Endothelial cell of umbilical vein (primary cell): ENCODE measurements around the gene KRT15. TPM values are rescaled to one million over a fixed set of nuclear protein-coding genes. Genes with fewer than 3 reads are reported as not detected.

Experiments used
- BruUV-seq: library from RNA; stranded (reverse); fragments of 400-500 nt; replicated peaks from 2 replicates; lab custom pipeline; 2021; lab: Mats Ljungman, UMichigan
- CTCF ChIA-PET: fragments of 300-600, 350-600 bp; sonication (Branson Sonifier 250); formaldehyde crosslinking; loops from one replicate; lab custom pipeline; 2021; ENCODE audit warnings: antibody characterized with exemption, inconsistent platforms; lab: Charles Lee
- POLR2A ChIA-PET: fragments of 300-600, 350-600 bp; sonication (Branson Sonifier 250); formaldehyde crosslinking; loops from one replicate; lab custom pipeline; 2021; ENCODE audit warnings: antibody characterized with exemption, inconsistent platforms; lab: Charles Lee
- DNase-seq: peaks from one replicate; pipeline ENCODE4 v3.0.0-alpha.2; 2011; ENCODE audit warnings: low read depth, low spot score
- FAIRE-seq: peaks from 2 replicates; lab custom pipeline; 2011; peaks lifted over from hg19 to GRCh38; lab: Jason Lieb, UNC
- H2AFZ ChIP-seq: 2 replicates; pipeline ENCODE4 v1.6.0; 2012; ENCODE audit warnings: low read depth, low read length, control low read depth, inconsistent platforms
- H3K27ac ChIP-seq: 2 replicates; pipeline ENCODE4 v1.5.1; 2011; ENCODE audit warnings: low read depth, mild to moderate bottlenecking, control low read depth, low read length, moderate library complexity; ENCODE audit not compliant: insufficient read depth
- H3K27me3 ChIP-seq, 2 experiments: 2 replicates each; pipeline versions ENCODE4 v1.6.0 to v1.6.1; 2011; ENCODE audit warnings: low read length in 2 of 2, mixed read lengths in 1 of 2; ENCODE audit not compliant: control insufficient read depth in 2 of 2, insufficient read depth in 2 of 2
- H3K36me3 ChIP-seq, 2 experiments: 2 replicates in 1 of 2; 3 replicates in 1 of 2; pipeline ENCODE4 v1.5.1; 2011; ENCODE audit warnings: low read length in 2 of 2, mild to moderate bottlenecking in 1 of 2, moderate library complexity in 1 of 2; ENCODE audit not compliant: control insufficient read depth in 2 of 2, insufficient read depth in 2 of 2; ENCODE audit errors: extremely low read depth in 1 of 2
- H3K4me1 ChIP-seq: 3 replicates; pipeline ENCODE4 v1.5.1; 2011; ENCODE audit warnings: mild to moderate bottlenecking, low read length; ENCODE audit not compliant: control insufficient read depth, insufficient read depth; ENCODE audit errors: extremely low read depth
- H3K4me2 ChIP-seq: 2 replicates; pipeline ENCODE4 v1.6.1; 2011; ENCODE audit warnings: low read length, control low read depth, mixed read lengths; ENCODE audit not compliant: insufficient read depth
- H3K4me3 ChIP-seq, 3 experiments: fragments of 200-600 bp in 1 of 3; sonication (generic), shearing (Covaris generic) in 1 of 3; replicated peaks in 1 of 3; 2 replicates each; pipeline ENCODE4 v1.5.1; 2011 to 2016; ENCODE audit warnings: control low read depth in 3 of 3, low read length in 3 of 3, mild to moderate bottlenecking in 2 of 3, inconsistent platforms in 1 of 3, low read depth in 1 of 3, moderate library complexity in 1 of 3; ENCODE audit not compliant: insufficient read depth in 1 of 3
- H3K79me2 ChIP-seq: 2 replicates; pipeline ENCODE4 v1.6.0; 2012; ENCODE audit warnings: low read length, inconsistent platforms; ENCODE audit not compliant: control insufficient read depth, insufficient read depth
- H3K9ac ChIP-seq: replicated peaks from 2 replicates; pipeline ENCODE3; 2011; ENCODE audit warnings: low read length, control low read depth; ENCODE audit not compliant: insufficient read depth; ENCODE audit errors: extremely low read depth
- H3K9me1 ChIP-seq: replicated peaks from 3 replicates; pipeline ENCODE4 v1.6.0; 2011; ENCODE audit warnings: mild to moderate bottlenecking, low read length; ENCODE audit not compliant: control insufficient read depth, insufficient read depth; ENCODE audit errors: extremely low read depth
- H3K9me3 ChIP-seq: replicated peaks from 2 replicates; pipeline ENCODE4 v1.5.1; 2012; ENCODE audit warnings: low read length, inconsistent platforms; ENCODE audit not compliant: control insufficient read depth, insufficient read depth
- H4K20me1 ChIP-seq: replicated peaks from 2 replicates; pipeline ENCODE3; 2011; ENCODE audit warnings: mild to moderate bottlenecking, low read length; ENCODE audit not compliant: control insufficient read depth, insufficient read depth; ENCODE audit errors: extremely low read depth
- FOS ChIP-seq: IDR thresholded peaks from 2 replicates; pipeline ENCODE4 v1.6.1; 2011; ENCODE audit warnings: mild to moderate bottlenecking, low read length, moderate library complexity, borderline replicate concordance; ENCODE audit not compliant: insufficient read depth
- GATA2 ChIP-seq: IDR thresholded peaks from 2 replicates; pipeline ENCODE4 v1.7.0; 2011; ENCODE audit warnings: low read depth, mild to moderate bottlenecking, moderate library complexity, mixed read lengths, low read length; ENCODE audit not compliant: insufficient read length, insufficient read depth
- POLR2A ChIP-seq: IDR thresholded peaks from 2 replicates; pipeline ENCODE4 v1.6.1; 2012; ENCODE audit warnings: low read depth, mild to moderate bottlenecking, control low read depth, low read length
- POLR2AphosphoS5 ChIP-seq: IDR thresholded peaks from 2 replicates; pipeline ENCODE4 v1.6.1; 2012; ENCODE audit warnings: low read depth, mild to moderate bottlenecking, control low read depth, low read length, moderate library complexity; ENCODE audit not compliant: insufficient read depth
- dilution Hi-C: fragments of 300-500 bp; cut with MboI; formaldehyde crosslinking; loops from one replicate; pipeline ENCODE4 v1.15.0; 2019; ENCODE audit warnings: low sequenced_read_pairs; ENCODE audit not compliant: extremely low pct_ligation_motif_present
- intact Hi-C: fragments of 100-400 bp; cut with micrococcal nuclease; formaldehyde crosslinking; loops from one replicate; pipeline ENCODE4 v1.10.0; 2022
- polyA plus RNA-seq, 4 experiments: library from polyadenylated mRNA; depleted of rRNA in 3 of 4; stranded (reverse) in 3 of 4; unstranded in 1 of 4; fragments of >200 nt; gene quantifications; 2 replicates each; pipeline versions ENCODE4 v1.2.1 to v1.2.3, GENCODE V29; 2011 to 2012; ENCODE audit warnings: missing spikeins in 1 of 4
- total RNA-seq: library from RNA; stranded (reverse); gene quantifications from 2 replicates; pipeline ENCODE4 v1.2.3, GENCODE V29; 2021
- TF ChIP-seq, protein P1 (sequence below), 2 donors: IDR thresholded peaks; 1 replicate in 1 of 2; 2 replicates in 1 of 2; pipeline ENCODE4 v1.5.1; 2011; ENCODE audit warnings: low read length in 2 of 2, mild to moderate bottlenecking in 2 of 2, moderate library complexity in 2 of 2, control low read depth in 1 of 2, inconsistent platforms in 1 of 2, low read depth in 1 of 2; ENCODE audit not compliant: insufficient read depth in 1 of 2; ENCODE audit errors: extremely low read depth in 1 of 2

Gene KRT15
- total and polyA plus RNA-seq, 2 donors (not counting 3 experiments of a cell fraction or from before 2014, with no cell fraction given) = 0.68 to 2.8 TPM

- CTCF ChIA-PET = interaction anchor here (0.7 to 22.3 kb wide), 5 partner anchors 15 to 180 kb away, joined by 3 to 350 read pairs (median 7); no protein-coding TSS in a partner anchor
- TF ChIP-seq GATA2 = no peak
- TF ChIP-seq, protein P1, sequence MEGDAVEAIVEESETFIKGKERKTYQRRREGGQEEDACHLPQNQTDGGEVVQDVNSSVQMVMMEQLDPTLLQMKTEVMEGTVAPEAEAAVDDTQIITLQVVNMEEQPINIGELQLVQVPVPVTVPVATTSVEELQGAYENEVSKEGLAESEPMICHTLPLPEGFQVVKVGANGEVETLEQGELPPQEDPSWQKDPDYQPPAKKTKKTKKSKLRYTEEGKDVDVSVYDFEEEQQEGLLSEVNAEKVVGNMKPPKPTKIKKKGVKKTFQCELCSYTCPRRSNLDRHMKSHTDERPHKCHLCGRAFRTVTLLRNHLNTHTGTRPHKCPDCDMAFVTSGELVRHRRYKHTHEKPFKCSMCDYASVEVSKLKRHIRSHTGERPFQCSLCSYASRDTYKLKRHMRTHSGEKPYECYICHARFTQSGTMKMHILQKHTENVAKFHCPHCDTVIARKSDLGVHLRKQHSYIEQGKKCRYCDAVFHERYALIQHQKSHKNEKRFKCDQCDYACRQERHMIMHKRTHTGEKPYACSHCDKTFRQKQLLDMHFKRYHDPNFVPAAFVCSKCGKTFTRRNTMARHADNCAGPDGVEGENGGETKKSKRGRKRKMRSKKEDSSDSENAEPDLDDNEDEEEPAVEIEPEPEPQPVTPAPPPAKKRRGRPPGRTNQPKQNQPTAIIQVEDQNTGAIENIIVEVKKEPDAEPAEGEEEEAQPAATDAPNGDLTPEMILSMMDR (IDR thresholded peaks at IDR 0.05; ENCODE audit: extremely low read depth in 1 of 2, insufficient read depth in 1 of 2, low read depth in 1 of 2, low read length in 2 of 2) = no peak
- no peak for TF ChIP-seq POLR2AphosphoS5
- no peak for TF ChIP-seq FOS
- no peak for TF ChIP-seq POLR2A
- no peaks in the 10 kb centered on the region for H3K9me3 ChIP-seq
- no peak overlapping the region for H3K9ac ChIP-seq
- BruUV-seq = no TSS peak
- H2AFZ ChIP-seq = no peak overlapping the region
- H3K4me2 ChIP-seq = no peak overlapping the region
- no peak overlapping the region for H3K27ac ChIP-seq
- POLR2A ChIA-PET = no interaction called here
- no peaks in the 10 kb centered on the region for H3K27me3 ChIP-seq
- DNase-seq (no peak), FAIRE-seq (no peak)
- dilution Hi-C loops (no loop called here), intact Hi-C loops (no loop called here)
- H3K9me1 ChIP-seq = no peaks in the 10 kb centered on the region
- H3K79me2 ChIP-seq = no peaks in the 10 kb centered on the region
- no peaks in the 10 kb centered on the region for H3K4me1 ChIP-seq
- H3K4me3 ChIP-seq = no peak overlapping the region
- H4K20me1 ChIP-seq = no peaks in the 10 kb centered on the region
- H3K36me3 ChIP-seq = no peaks in the 10 kb centered on the region
Observed at GRCh38 chr17:41484920-41485904, 33.5 kb downstream of the KRT15 start.
